ENCODE results near the gene MPHOSPH9. TPM values are rescaled to one million over a fixed set of nuclear protein-coding genes. Genes with fewer than 3 reads are reported as not detected.

The MPHOSPH9 gene
- total RNA-seq, 1 experiment from 2014 or later, result 40.4 TPM

- intact Hi-C loops (cut with micrococcal nuclease), result no loop called here
- CTCF ChIA-PET, result interaction anchor here (0.6 kb wide), 1 partner anchor 142 kb away, joined by 3 read pairs; no protein-coding TSS in a partner anchor
- Mint-ChIP-seq H3K27me3 (ENCODE audit: insufficient read depth, unreplicated experiment) (no peaks in the 10 kb centered on the region), H3K4me1 (ENCODE audit: insufficient read depth, unreplicated experiment) (peaks cover 10% of the 10 kb centered on the region), H3K4me3 (ENCODE audit: unreplicated experiment) (no peak overlapping the region), H3K9me3 (ENCODE audit: unreplicated experiment) (no peaks in the 10 kb centered on the region), H3K27ac (ENCODE audit: low read depth, unreplicated experiment) (no peak overlapping the region), H3K36me3 (ENCODE audit: insufficient read depth, unreplicated experiment) (no peaks in the 10 kb centered on the region)
- POLR2A ChIA-PET, result interaction anchor here (1.1 kb wide), 1 partner anchor 37 kb away, joined by 4 read pairs; no protein-coding TSS in a partner anchor
- no peak for DNase-seq (ENCODE audit: unreplicated experiment)
- no TSS peak for BruUV-seq (replicated peaks)
- no peak for TF ChIP-seq CTCF (IDR thresholded peaks at IDR 0.05; ENCODE audit: unreplicated experiment)
Measured at GRCh38 chr12:123114304-123115083, 118.4 kb downstream of the MPHOSPH9 start.

GRCh38 chr12:123113026-123113425 lies 119.9 kb downstream of the MPHOSPH9 start:
- TF ChIP-seq CTCF (IDR thresholded peaks at IDR 0.05; ENCODE audit: unreplicated experiment), result no peak
- Mint-ChIP-seq H3K27me3 (ENCODE audit: insufficient read depth, unreplicated experiment) (no peaks in the 10 kb centered on the region), H3K4me1 (ENCODE audit: insufficient read depth, unreplicated experiment) (peaks cover 10% of the 10 kb centered on the region), H3K4me3 (ENCODE audit: unreplicated experiment) (no peak overlapping the region), H3K9me3 (ENCODE audit: unreplicated experiment) (no peaks in the 10 kb centered on the region), H3K27ac (ENCODE audit: low read depth, unreplicated experiment) (no peak overlapping the region), H3K36me3 (ENCODE audit: insufficient read depth, unreplicated experiment) (no peaks in the 10 kb centered on the region)
- ChIA-PET POLR2A (no interaction called here), CTCF (no interaction called here)
- no peak for DNase-seq (ENCODE audit: unreplicated experiment)
- intact Hi-C loops (cut with micrococcal nuclease), result no loop called here
- no TSS peak for BruUV-seq (replicated peaks)

- H3K4me1 Mint-ChIP-seq (ENCODE audit: insufficient read depth, unreplicated experiment), result peaks cover 10% of the 10 kb centered on the region
- DNase-seq (ENCODE audit: unreplicated experiment), result no peak
- H3K27me3 Mint-ChIP-seq (ENCODE audit: insufficient read depth, unreplicated experiment), result no peaks in the 10 kb centered on the region
- no peak for TF ChIP-seq CTCF (IDR thresholded peaks at IDR 0.05; ENCODE audit: unreplicated experiment)
- no peak overlapping the region for H3K4me3 Mint-ChIP-seq (ENCODE audit: unreplicated experiment)
- POLR2A ChIA-PET, result no interaction called here
- H3K9me3 Mint-ChIP-seq (ENCODE audit: unreplicated experiment), result no peaks in the 10 kb centered on the region
- H3K27ac Mint-ChIP-seq (ENCODE audit: low read depth, unreplicated experiment), result no peak overlapping the region
- BruUV-seq (replicated peaks), result no TSS peak
- H3K36me3 Mint-ChIP-seq (ENCODE audit: insufficient read depth, unreplicated experiment), result no peaks in the 10 kb centered on the region
- intact Hi-C loops (cut with micrococcal nuclease), result no loop called here
- CTCF ChIA-PET, result interaction anchor here (1.1 kb wide), 1 partner anchor 10 kb away, joined by 3 read pairs; no protein-coding TSS in a partner anchor
Measured at GRCh38 chr12:123111498-123112165, 121.3 kb downstream of the MPHOSPH9 start.

GRCh38 chr12:123109319-123109772 lies 123.6 kb downstream of the MPHOSPH9 start:
- no peak overlapping the region for H3K27ac Mint-ChIP-seq (ENCODE audit: low read depth, unreplicated experiment)
- no peaks in the 10 kb centered on the region for H3K27me3 Mint-ChIP-seq (ENCODE audit: insufficient read depth, unreplicated experiment)
- no peaks in the 10 kb centered on the region for H3K36me3 Mint-ChIP-seq (ENCODE audit: insufficient read depth, unreplicated experiment)
- H3K9me3 Mint-ChIP-seq (ENCODE audit: unreplicated experiment), result no peaks in the 10 kb centered on the region
- H3K4me1 Mint-ChIP-seq (ENCODE audit: insufficient read depth, unreplicated experiment), result no peaks in the 10 kb centered on the region
- CTCF ChIA-PET, result interaction anchor here (1.0 kb wide), 1 partner anchor 11 kb away, joined by 3 read pairs; no protein-coding TSS in a partner anchor
- no TSS peak for BruUV-seq (replicated peaks)
- H3K4me3 Mint-ChIP-seq (ENCODE audit: unreplicated experiment), result no peak overlapping the region
- DNase-seq (ENCODE audit: unreplicated experiment), result no peak
- intact Hi-C loops (cut with micrococcal nuclease), result no loop called here
- no peak for TF ChIP-seq CTCF (IDR thresholded peaks at IDR 0.05; ENCODE audit: unreplicated experiment)
- POLR2A ChIA-PET, result interaction anchor here (0.8 kb wide), 1 partner anchor 20 kb away, joined by 3 read pairs; no protein-coding TSS in a partner anchor

Measured in MCF 10A (cell line).